Trophoblast cell (in vitro differentiated cells and primary cell): ENCODE results near the gene SET.
A peak's percentile ranks its signal among the peaks of the same experiment; 100 is the strongest.

Source experiments
- DNase-seq, 2 donors: peaks; one replicate each; pipeline ENCODE4 v3.0.0-alpha.2; 2016
- H2AFZ ChIP-seq: 2 replicates; pipeline ENCODE4 v1.6.1; 2013; ENCODE audit warnings: low read length, moderate library complexity, mild to moderate bottlenecking; ENCODE audit not compliant: insufficient read depth, poor library complexity
- H2AK5ac ChIP-seq: 2 replicates; pipeline ENCODE4 v1.6.1; 2013; ENCODE audit warnings: mild to moderate bottlenecking, low read length
- H2BK120ac ChIP-seq: 2 replicates; pipeline ENCODE4 v1.6.1; 2013; ENCODE audit warnings: low read length, mild to moderate bottlenecking, moderate library complexity; ENCODE audit not compliant: insufficient read depth, poor library complexity
- H2BK12ac ChIP-seq: 2 replicates; pipeline ENCODE4 v1.6.1; 2013; ENCODE audit warnings: mild to moderate bottlenecking, low read length, moderate library complexity
- H2BK5ac ChIP-seq: 2 replicates; pipeline ENCODE4 v1.6.1; 2013; ENCODE audit warnings: low read length, low read depth, moderate library complexity, mild to moderate bottlenecking; ENCODE audit not compliant: poor library complexity
- H3K14ac ChIP-seq: 2 replicates; pipeline ENCODE4 v1.6.1; 2013; ENCODE audit warnings: mild to moderate bottlenecking, low read length
- H3K18ac ChIP-seq: 2 replicates; pipeline ENCODE4 v1.6.1; 2013; ENCODE audit warnings: mild to moderate bottlenecking, low read length
- H3K23ac ChIP-seq: 2 replicates; pipeline ENCODE4 v1.6.1; 2013; ENCODE audit warnings: low read length
- H3K27ac ChIP-seq: 2 replicates; pipeline ENCODE4 v1.5.1; 2013; ENCODE audit warnings: low read depth, mild to moderate bottlenecking, inconsistent platforms, low read length, moderate library complexity
- H3K27me3 ChIP-seq: 2 replicates; pipeline ENCODE4 v1.6.1; 2013; ENCODE audit warnings: inconsistent platforms, mild to moderate bottlenecking, low read length, moderate library complexity; ENCODE audit not compliant: insufficient read depth
- H3K36me3 ChIP-seq, 2 experiments: 1 replicate in 1 of 2; 2 replicates in 1 of 2; pipeline ENCODE4 v1.6.1; 2013; ENCODE audit warnings: low read length in 2 of 2, mild to moderate bottlenecking in 2 of 2, moderate library complexity in 1 of 2; ENCODE audit not compliant: insufficient read depth in 2 of 2, control insufficient read depth in 1 of 2
- H3K4ac ChIP-seq: 2 replicates; pipeline ENCODE4 v1.6.1; 2013; ENCODE audit warnings: low read depth, mild to moderate bottlenecking, low read length, moderate library complexity
- H3K4me1 ChIP-seq, 2 experiments: 1 replicate in 1 of 2; 2 replicates in 1 of 2; pipeline ENCODE4 v1.6.1; 2013; ENCODE audit warnings: low read length in 2 of 2, mild to moderate bottlenecking in 2 of 2, moderate library complexity in 1 of 2; ENCODE audit not compliant: insufficient read depth in 2 of 2, control insufficient read depth in 1 of 2
- H3K4me2 ChIP-seq: 2 replicates; pipeline ENCODE4 v1.6.1; 2013; ENCODE audit warnings: inconsistent platforms, mild to moderate bottlenecking, low read length, moderate library complexity
- H3K4me3 ChIP-seq: 2 replicates; pipeline ENCODE4 v1.5.1; 2013; ENCODE audit warnings: mild to moderate bottlenecking, low read depth, low read length, inconsistent platforms
- H3K79me1 ChIP-seq: one replicate; pipeline ENCODE4 v1.6.1; 2013; ENCODE audit warnings: low read length
- H3K79me2 ChIP-seq: 2 replicates; pipeline ENCODE4 v1.6.1; 2013; ENCODE audit warnings: low read length, mild to moderate bottlenecking; ENCODE audit not compliant: control insufficient read depth, insufficient read depth, poor library complexity
- H3K9ac ChIP-seq: 2 replicates; pipeline ENCODE4 v1.6.1; 2013; ENCODE audit warnings: mild to moderate bottlenecking, low read length
- H3K9me3 ChIP-seq: 2 replicates; pipeline ENCODE4 v1.6.1; 2013; ENCODE audit warnings: low read depth, mild to moderate bottlenecking, control low read depth, inconsistent platforms, low read length; ENCODE audit not compliant: insufficient read depth
- H4K12ac ChIP-seq: 2 replicates; pipeline ENCODE4 v1.6.1; 2013; ENCODE audit warnings: low read depth, mild to moderate bottlenecking, low read length, moderate library complexity
- H4K8ac ChIP-seq: 2 replicates; pipeline ENCODE4 v1.6.1; 2013; ENCODE audit warnings: low read depth, mild to moderate bottlenecking, low read length, moderate library complexity
- H4K91ac ChIP-seq: one replicate; pipeline ENCODE4 v1.6.1; 2013; ENCODE audit warnings: low read depth, mild to moderate bottlenecking, low read length, moderate library complexity
- WGBS: extraction: QIAGEN DNeasy Blood & Tissue Kit; methylation state at CpG from one replicate; pipeline ENCODE4 v1.1.7; 2013; ENCODE audit warnings: missing lambda C conversion rate; ENCODE audit not compliant: insufficient read length, insufficient coverage; ENCODE audit errors: extremely low coverage; 5-methylcytosine and 5-hydroxymethylcytosine counted together

The SET gene

GRCh38 chr9:128669786-128670185 lies 19.2 kb upstream of the SET start:
- no peak overlapping the region for H3K4ac ChIP-seq

DNA sequence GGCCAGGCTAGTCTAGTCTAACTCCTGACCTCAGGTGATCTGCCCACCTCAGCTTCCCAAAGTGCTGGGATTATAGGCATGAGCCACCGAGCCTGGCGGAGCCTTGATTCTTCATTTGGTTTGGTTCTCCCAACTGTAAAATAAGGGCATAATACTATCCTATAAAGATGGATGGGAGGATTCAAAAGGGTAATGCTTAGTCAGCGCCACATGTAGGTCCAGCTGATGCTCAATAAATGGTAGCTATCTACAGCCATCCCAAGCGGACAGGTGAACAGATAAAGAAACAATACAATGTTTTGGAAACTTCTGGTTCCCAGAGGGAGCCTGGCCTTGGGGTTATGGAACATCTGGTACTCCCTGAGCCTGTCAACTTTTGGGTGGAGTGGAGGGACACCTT lies 13.6 kb upstream of the SET start:
- no peaks in the 10 kb centered on the region for H3K79me1 ChIP-seq
- no peaks in the 10 kb centered on the region for H3K4me1 ChIP-seq
- H2BK120ac ChIP-seq = no peak overlapping the region
- no peak overlapping the region for H3K9ac ChIP-seq
- no peak overlapping the region for H2BK12ac ChIP-seq
- DNase-seq = no peak
- no peak overlapping the region for H3K4me3 ChIP-seq
- no peak overlapping the region for H2BK5ac ChIP-seq
- no peak overlapping the region for H3K18ac ChIP-seq
- no peak overlapping the region for H4K12ac ChIP-seq
- H3K79me2 ChIP-seq = no peaks in the 10 kb centered on the region
- H4K8ac ChIP-seq = no peak overlapping the region
- no peaks in the 10 kb centered on the region for H3K36me3 ChIP-seq
- WGBS = no CpG with 5 or more reads among the region's 4 CpGs
- H3K4me2 ChIP-seq = no peak overlapping the region
- no peak overlapping the region for H3K27ac ChIP-seq
- H2AFZ ChIP-seq = no peak overlapping the region
- H4K91ac ChIP-seq = no peak overlapping the region
- no peak overlapping the region for H3K4ac ChIP-seq
- no peaks in the 10 kb centered on the region for H3K9me3 ChIP-seq
- no peak overlapping the region for H3K23ac ChIP-seq
- no peak overlapping the region for H2AK5ac ChIP-seq
- H3K27me3 ChIP-seq = no peaks in the 10 kb centered on the region
- no peak overlapping the region for H3K14ac ChIP-seq

More at GRCh38 chr9:128669786-128670185, 19.2 kb upstream of the SET start:
- WGBS = no CpG with 5 or more reads among the region's 6 CpGs
- Histone ChIP-seq H2BK120ac (no peak overlapping the region), H2AK5ac (no peak overlapping the region), H3K79me1 (no peaks in the 10 kb centered on the region), H3K4me3 (no peak overlapping the region), H3K4me2 (no peak overlapping the region), H3K36me3 (no peaks in the 10 kb centered on the region), H4K12ac (no peak overlapping the region), H3K27me3 (no peaks in the 10 kb centered on the region), H3K9me3 (no peaks in the 10 kb centered on the region), H3K18ac (no peak overlapping the region), H3K14ac (no peak overlapping the region), H2AFZ (no peak overlapping the region), H2BK12ac (no peak overlapping the region), H4K8ac (no peak overlapping the region), H3K9ac (no peak overlapping the region), H3K79me2 (no peaks in the 10 kb centered on the region), H3K23ac (no peak overlapping the region), H3K4me1 (no peaks in the 10 kb centered on the region), H2BK5ac (no peak overlapping the region), H3K27ac (no peak overlapping the region), H4K91ac (no peak overlapping the region)
- peak; percentile 56 to 84 for DNase-seq

DNA sequence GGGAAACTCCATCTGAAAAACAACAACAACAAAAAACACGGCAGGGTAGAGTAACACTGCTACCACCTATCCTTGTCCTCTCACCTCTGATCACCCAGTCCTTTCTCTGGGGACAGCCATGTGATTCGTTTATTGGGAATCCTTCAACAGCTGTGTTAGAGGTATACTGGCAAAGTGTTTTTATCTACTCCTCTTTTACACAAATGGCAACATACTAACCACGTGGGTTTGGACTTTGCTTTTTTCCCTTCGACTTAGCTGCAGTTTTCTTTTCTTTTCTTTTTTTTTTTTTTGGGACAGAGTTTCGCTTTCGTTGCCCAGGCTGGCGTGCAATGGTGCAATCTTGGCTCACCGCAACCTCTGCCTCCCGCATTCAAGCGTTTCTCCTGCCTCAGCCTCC lies 11.2 kb upstream of the SET start:
- Histone ChIP-seq H3K9me3 (no peaks in the 10 kb centered on the region), H4K91ac (no peak overlapping the region), H3K4me1 (no peaks in the 10 kb centered on the region), H4K8ac (no peak overlapping the region), H4K12ac (no peak overlapping the region), H3K27me3 (no peaks in the 10 kb centered on the region), H3K4ac (no peak overlapping the region), H3K14ac (no peak overlapping the region), H3K4me2 (no peak overlapping the region), H2BK5ac (no peak overlapping the region), H3K36me3 (no peaks in the 10 kb centered on the region), H3K4me3 (no peak overlapping the region), H2BK12ac (no peak overlapping the region), H2AFZ (no peak overlapping the region), H3K79me1 (no peaks in the 10 kb centered on the region), H3K18ac (no peak overlapping the region), H3K79me2 (no peaks in the 10 kb centered on the region), H3K27ac (no peak overlapping the region), H2AK5ac (no peak overlapping the region), H2BK120ac (no peak overlapping the region), H3K9ac (no peak overlapping the region), H3K23ac (no peak overlapping the region)
- no CpG with 5 or more reads among the region's 10 CpGs for WGBS
- DNase-seq = no peak

- peak overlapping the region; percentile 63 for H4K91ac ChIP-seq
- peaks cover 11% of the 10 kb centered on the region for H3K79me2 ChIP-seq
- H3K4me1 ChIP-seq = peaks cover 6 to 12% of the 10 kb centered on the region in 2 experiments
- H3K27me3 ChIP-seq = no peaks in the 10 kb centered on the region
- peaks cover 0 to 2% of the 10 kb centered on the region in 2 experiments for H3K36me3 ChIP-seq
- H4K8ac ChIP-seq = peak overlapping the region; percentile 72
- peak overlapping the region; percentile 80 for H3K9ac ChIP-seq
- no peaks in the 10 kb centered on the region for H3K9me3 ChIP-seq
- H2BK5ac ChIP-seq = peak overlapping the region; percentile 49
- DNase-seq = peak; percentile 55 to 70
- peak overlapping the region; percentile 52 for H3K14ac ChIP-seq
- peak overlapping the region; percentile 91 for H3K4me2 ChIP-seq
- H3K79me1 ChIP-seq = peaks cover 13% of the 10 kb centered on the region
- WGBS = no CpG with 5 or more reads among the region's 21 CpGs
- no peak overlapping the region for H2BK12ac ChIP-seq
- peak overlapping the region; percentile 83 for H3K27ac ChIP-seq
- H2AK5ac ChIP-seq = peak overlapping the region; percentile 36
- H3K18ac ChIP-seq = no peak overlapping the region
- H2AFZ ChIP-seq = peak overlapping the region; percentile 2
- peak overlapping the region; percentile 67 for H2BK120ac ChIP-seq
- peak overlapping the region; percentile 79 for H4K12ac ChIP-seq
- H3K23ac ChIP-seq = no peak overlapping the region
- peak overlapping the region; percentile 32 for H3K4ac ChIP-seq
- peak overlapping the region; percentile 74 for H3K4me3 ChIP-seq
These were observed 5.5 kb upstream of the SET start for GRCh38 chr9:128683340-128684064.
